D721Med (cell line): ENCODE data around the gene TSC22D3.

ENCODE experiments used
- DNase-seq: peaks from one replicate; pipeline ENCODE4 v3.0.0; 2011; ENCODE audit warnings: low spot score; ENCODE audit not compliant: insufficient read length
- FAIRE-seq: peaks from 2 replicates; lab custom pipeline; 2011; peaks lifted over from hg19 to GRCh38; lab: Jason Lieb, UNC
- CTCF ChIP-seq: IDR thresholded peaks from 2 replicates; pipeline ENCODE4 v1.5.1; 2012; ENCODE audit warnings: mild to moderate bottlenecking, control low read depth; ENCODE audit not compliant: insufficient read depth; ENCODE audit errors: missing control alignments

TSC22D3 gene

GRCh38 chrX:107730991-107731766 is 44.4 kb downstream of the TSC22D3 start:
- DNase-seq, result no peak
- FAIRE-seq, result no peak
- no peak for TF ChIP-seq CTCF

DNA sequence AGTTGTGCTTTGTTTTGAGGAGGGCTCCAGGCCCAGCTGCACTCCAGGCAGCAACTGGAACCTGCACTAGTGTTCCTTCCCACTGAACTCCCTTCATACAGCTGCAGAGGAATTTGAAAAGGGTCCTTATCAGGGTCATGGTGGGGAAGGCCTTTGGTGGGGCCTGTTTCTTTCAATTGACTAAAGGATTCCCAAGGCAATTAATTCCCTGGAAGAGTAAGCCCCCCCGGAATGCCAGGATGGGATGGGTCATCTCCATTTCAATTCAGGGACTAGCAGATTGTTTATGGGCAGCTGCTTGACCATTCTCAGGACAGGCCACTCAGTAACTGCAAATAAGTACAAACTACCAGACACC is 45.3 kb downstream of the TSC22D3 start:
- no peak for TF ChIP-seq CTCF
- no peak for DNase-seq
- no peak for FAIRE-seq

DNA sequence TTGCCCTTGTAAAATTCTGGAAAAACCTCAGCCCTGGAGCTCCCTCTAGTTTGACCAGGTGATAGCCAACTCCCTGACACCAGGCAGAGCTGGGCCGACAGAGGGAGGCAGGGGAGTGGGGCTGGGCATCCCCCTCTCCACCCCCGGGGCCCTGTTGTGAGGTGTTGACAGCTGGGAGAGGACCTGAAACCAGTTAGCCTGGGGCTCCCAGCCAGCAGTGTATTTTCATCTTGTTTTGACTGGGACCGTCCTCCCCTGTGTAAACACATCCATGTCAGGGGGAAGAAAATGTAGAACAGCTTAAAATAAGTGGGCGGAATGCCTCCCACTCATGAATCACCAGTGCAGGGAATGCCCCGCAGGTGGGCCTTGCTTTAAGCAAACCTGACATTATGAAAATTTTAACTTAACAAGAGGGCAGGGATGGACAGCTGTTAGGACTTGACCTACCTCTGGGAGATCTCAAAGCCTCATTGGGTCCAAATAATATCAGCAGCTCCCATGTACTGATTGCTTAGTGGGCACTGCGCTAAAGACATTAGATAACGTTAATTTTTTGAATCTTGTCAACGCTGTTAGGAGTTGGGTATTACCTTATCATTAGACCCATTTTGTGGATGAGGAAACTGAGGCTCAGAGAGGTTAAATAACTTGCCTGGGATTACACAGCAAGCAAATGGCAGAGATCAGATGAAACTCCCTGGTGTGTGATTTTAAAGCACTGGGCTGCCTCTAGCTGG is 45.9 kb downstream of the TSC22D3 start:
- FAIRE-seq (no peak), DNase-seq (no peak)
- no peak for TF ChIP-seq CTCF

DNA sequence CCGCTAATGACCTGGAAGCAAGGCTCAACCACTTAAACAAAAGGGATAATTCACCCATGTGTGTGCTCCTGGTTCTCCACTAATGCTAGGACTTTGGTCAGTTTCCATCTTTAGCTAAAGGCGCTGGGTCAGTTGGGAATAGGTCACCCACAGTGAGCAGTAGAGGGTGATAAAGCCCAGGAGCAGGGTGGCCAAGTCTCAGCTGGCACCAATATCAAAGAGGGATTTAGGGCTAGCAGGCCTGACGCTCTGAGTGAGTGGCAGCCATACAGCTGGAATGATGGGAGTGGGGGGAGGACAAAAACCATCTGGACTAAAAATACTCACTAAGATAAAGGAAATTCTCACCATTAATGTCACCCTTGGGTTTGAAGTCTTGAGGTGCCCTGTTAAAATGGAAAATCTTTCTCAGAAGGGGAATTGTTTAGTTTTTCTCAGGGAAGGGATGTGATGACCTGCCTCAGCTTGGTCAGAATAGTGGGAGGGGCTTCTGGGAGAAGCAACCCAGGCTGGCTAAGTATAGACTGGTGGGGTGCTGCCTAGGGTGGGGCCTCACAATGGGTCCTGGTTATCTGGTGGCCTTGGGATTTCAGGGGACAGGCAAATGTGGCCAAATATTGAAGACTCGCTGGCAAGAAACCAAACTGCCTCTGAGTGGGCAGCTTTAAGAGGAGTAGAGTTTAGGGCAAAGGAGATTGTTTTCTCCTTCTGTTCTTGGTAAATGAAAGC is 47.1 kb downstream of the TSC22D3 start:
- DNase-seq (no peak), FAIRE-seq (no peak)
- no peak for TF ChIP-seq CTCF

DNA sequence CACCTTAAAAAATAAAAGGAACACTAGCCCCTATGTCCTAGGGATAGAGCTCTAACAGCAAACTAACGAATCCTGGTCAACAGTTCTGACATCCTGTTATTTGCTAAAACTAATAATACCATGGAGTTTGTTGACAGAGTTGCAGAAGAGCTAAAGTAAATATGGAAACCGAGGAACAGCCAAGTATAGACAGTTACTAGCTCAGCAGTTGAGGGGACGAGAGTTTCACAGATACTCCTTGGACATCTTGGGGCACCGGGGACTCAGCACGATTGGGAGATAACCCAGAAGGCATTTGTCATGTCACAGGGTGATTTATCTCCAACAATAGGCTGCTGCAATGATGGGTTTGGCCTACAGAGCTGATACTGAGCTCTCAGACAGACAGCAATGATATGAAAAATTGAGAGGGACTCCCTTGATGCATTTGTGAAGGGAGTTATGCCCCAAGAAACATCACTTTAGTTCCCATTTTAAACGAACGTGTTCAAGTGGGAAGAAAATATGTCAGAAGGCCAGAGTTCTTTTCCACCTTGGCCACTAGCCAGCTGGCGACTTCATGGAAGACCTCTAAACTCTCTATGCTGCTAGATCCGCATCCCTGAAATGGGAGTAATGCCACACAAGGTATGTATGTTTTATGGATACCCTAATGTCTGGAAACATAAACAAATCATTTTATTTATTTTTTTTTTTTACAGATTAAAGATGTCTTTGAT is 48.6 kb downstream of the TSC22D3 start:
- DNase-seq (no peak), FAIRE-seq (no peak)
- TF ChIP-seq CTCF, result no peak

DNA sequence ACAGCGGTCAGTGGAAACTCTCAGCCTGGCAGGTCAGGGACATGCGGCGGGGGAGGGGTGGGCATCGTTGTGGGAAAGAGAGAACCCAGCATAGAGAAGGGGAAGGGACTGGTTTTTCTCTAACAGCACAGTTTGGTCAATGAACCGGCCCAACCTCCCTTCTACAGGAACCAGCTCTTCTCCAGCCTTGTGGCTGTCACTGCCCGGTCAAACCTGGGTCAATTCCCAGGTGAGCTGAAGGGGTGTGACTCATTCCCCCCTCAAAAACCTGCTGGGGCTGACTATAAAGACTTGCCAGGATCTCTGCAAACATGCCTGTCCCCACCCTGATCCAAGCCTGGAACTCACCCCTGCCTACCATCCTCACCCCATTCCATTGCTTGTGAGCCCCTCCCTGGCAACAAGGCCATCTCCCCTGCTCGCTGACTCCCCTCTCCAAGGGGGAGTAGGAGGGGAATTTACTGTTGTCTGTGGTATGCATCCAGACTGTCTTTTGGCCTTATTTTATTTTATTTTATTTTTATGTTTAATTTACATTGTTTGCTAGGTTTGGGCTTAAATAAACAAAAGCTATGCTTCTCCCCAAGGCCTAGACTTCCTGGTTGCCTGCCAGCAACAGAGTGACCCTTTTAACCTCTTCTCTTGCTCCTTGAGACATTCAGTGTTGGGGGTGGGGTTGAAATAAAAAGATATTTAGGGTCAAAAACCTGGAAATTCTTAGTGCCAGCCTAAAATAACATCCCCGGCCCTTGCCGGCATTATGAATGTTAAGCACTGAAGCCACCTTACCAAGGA is 49.6 kb downstream of the TSC22D3 start:
- FAIRE-seq, result no peak
- TF ChIP-seq CTCF, result no peak
- DNase-seq, result no peak
